ENCODE results near the gene RNU1-4.
"Not testable (repeated sequence)": the region's sequence is repeated elsewhere in the genome, so short reads cannot be mapped to it uniquely, and the experiment has no call there.

The RNU1-4 gene

GRCh38 chr1:16747660-16748059 lies 7.3 kb downstream of the RNU1-4 start:
- H3K27ac Mint-ChIP-seq; H3K9me3 Mint-ChIP-seq; H3K36me3 Mint-ChIP-seq (ENCODE audit: low read depth); H3K4me3 Mint-ChIP-seq; H3K4me1 Mint-ChIP-seq; H3K27me3 Mint-ChIP-seq; ATAC-seq; DNase-seq: not testable (repeated sequence)

- not testable (repeated sequence) for H3K9me3 Mint-ChIP-seq; H3K4me3 Mint-ChIP-seq; H3K27me3 Mint-ChIP-seq; DNase-seq; H3K4me1 Mint-ChIP-seq; H3K36me3 Mint-ChIP-seq (ENCODE audit: low read depth); ATAC-seq; H3K27ac Mint-ChIP-seq
These were observed 8.4 kb downstream of the RNU1-4 start for GRCh38 chr1:16748710-16749109.

- H3K27me3 Mint-ChIP-seq; H3K27ac Mint-ChIP-seq; H3K36me3 Mint-ChIP-seq (ENCODE audit: low read depth); H3K9me3 Mint-ChIP-seq; DNase-seq; H3K4me1 Mint-ChIP-seq; H3K4me3 Mint-ChIP-seq: not testable (repeated sequence)
- peak; percentile 87 for ATAC-seq
These were observed 9.9 kb downstream of the RNU1-4 start for GRCh38 chr1:16749910-16750888.

GRCh38 chr1:16752770-16753169 lies 12.5 kb downstream of the RNU1-4 start:
- DNase-seq; ATAC-seq; H3K27me3 Mint-ChIP-seq; H3K4me1 Mint-ChIP-seq; H3K4me3 Mint-ChIP-seq; H3K36me3 Mint-ChIP-seq (ENCODE audit: low read depth); H3K9me3 Mint-ChIP-seq; H3K27ac Mint-ChIP-seq: not testable (repeated sequence)

- H3K27me3 Mint-ChIP-seq; H3K9me3 Mint-ChIP-seq; H3K4me1 Mint-ChIP-seq; H3K4me3 Mint-ChIP-seq; H3K36me3 Mint-ChIP-seq (ENCODE audit: low read depth); DNase-seq; H3K27ac Mint-ChIP-seq; ATAC-seq: not testable (repeated sequence)
These were observed 15.1 kb downstream of the RNU1-4 start for GRCh38 chr1:16755385-16755784.

- not testable (repeated sequence) for ATAC-seq; H3K36me3 Mint-ChIP-seq (ENCODE audit: low read depth); H3K27me3 Mint-ChIP-seq; H3K9me3 Mint-ChIP-seq; H3K4me1 Mint-ChIP-seq; DNase-seq; H3K27ac Mint-ChIP-seq; H3K4me3 Mint-ChIP-seq
These were observed 15.6 kb downstream of the RNU1-4 start for GRCh38 chr1:16755932-16756331.

GRCh38 chr1:16757574-16757973 lies 17.3 kb downstream of the RNU1-4 start:
- H3K27ac Mint-ChIP-seq; H3K4me1 Mint-ChIP-seq; H3K36me3 Mint-ChIP-seq (ENCODE audit: low read depth); H3K27me3 Mint-ChIP-seq; H3K4me3 Mint-ChIP-seq; H3K9me3 Mint-ChIP-seq; DNase-seq: not testable (repeated sequence)
- peak; percentile 44 for ATAC-seq

- H3K27ac Mint-ChIP-seq; H3K4me3 Mint-ChIP-seq; H3K27me3 Mint-ChIP-seq; DNase-seq; ATAC-seq; H3K4me1 Mint-ChIP-seq; H3K36me3 Mint-ChIP-seq (ENCODE audit: low read depth); H3K9me3 Mint-ChIP-seq: not testable (repeated sequence)
These were observed 17.7 kb downstream of the RNU1-4 start for GRCh38 chr1:16758060-16758459.

GRCh38 chr1:16759041-16759493 lies 18.8 kb downstream of the RNU1-4 start:
- H3K27me3 Mint-ChIP-seq; H3K4me1 Mint-ChIP-seq; H3K36me3 Mint-ChIP-seq (ENCODE audit: low read depth); DNase-seq; H3K4me3 Mint-ChIP-seq; ATAC-seq; H3K9me3 Mint-ChIP-seq; H3K27ac Mint-ChIP-seq: not testable (repeated sequence)

GRCh38 chr1:16759650-16760455 lies 19.5 kb downstream of the RNU1-4 start:
- H3K9me3 Mint-ChIP-seq; H3K4me3 Mint-ChIP-seq; H3K27ac Mint-ChIP-seq; ATAC-seq; H3K27me3 Mint-ChIP-seq; H3K4me1 Mint-ChIP-seq; DNase-seq; H3K36me3 Mint-ChIP-seq (ENCODE audit: low read depth): not testable (repeated sequence)

- not testable (repeated sequence) for DNase-seq; H3K27me3 Mint-ChIP-seq; H3K36me3 Mint-ChIP-seq (ENCODE audit: low read depth); ATAC-seq; H3K27ac Mint-ChIP-seq; H3K4me3 Mint-ChIP-seq; H3K9me3 Mint-ChIP-seq; H3K4me1 Mint-ChIP-seq
These were observed 20.1 kb downstream of the RNU1-4 start for GRCh38 chr1:16760456-16760765.

GRCh38 chr1:16760801-16761200 lies 20.5 kb downstream of the RNU1-4 start:
- ATAC-seq: not testable (repeated sequence)

GRCh38 chr1:16764248-16764819 lies 24.0 kb downstream of the RNU1-4 start:
- H3K27ac Mint-ChIP-seq; H3K36me3 Mint-ChIP-seq (ENCODE audit: low read depth); DNase-seq; ATAC-seq; H3K4me1 Mint-ChIP-seq; H3K9me3 Mint-ChIP-seq; H3K4me3 Mint-ChIP-seq: not testable (repeated sequence)
- H3K27me3 Mint-ChIP-seq: peaks cover 16% of the 10 kb centered on the region

More at GRCh38 chr1:16760801-16761200, 20.5 kb downstream of the RNU1-4 start:
- H3K27me3 Mint-ChIP-seq; H3K4me1 Mint-ChIP-seq; H3K4me3 Mint-ChIP-seq; H3K9me3 Mint-ChIP-seq; H3K36me3 Mint-ChIP-seq (ENCODE audit: low read depth); H3K27ac Mint-ChIP-seq; DNase-seq: not testable (repeated sequence)

GRCh38 chr1:16764820-16765655 lies 24.7 kb downstream of the RNU1-4 start:
- ATAC-seq; H3K4me1 Mint-ChIP-seq; H3K9me3 Mint-ChIP-seq; H3K36me3 Mint-ChIP-seq (ENCODE audit: low read depth); H3K4me3 Mint-ChIP-seq; H3K27ac Mint-ChIP-seq; DNase-seq: not testable (repeated sequence)
- H3K27me3 Mint-ChIP-seq: peaks cover 16% of the 10 kb centered on the region

Measured in activated naive CD8-positive, alpha-beta T cell treated with anti-CD3 and anti-CD28 coated beads, Interleukin-2, amount 50 U/mL, for 24 hours (primary cell).